GM23338 (cell line): ENCODE measurements around the gene SCRG1. TPM values are rescaled to one million over a fixed set of nuclear protein-coding genes. Genes with fewer than 3 reads are reported as not detected.

Experiments
- ATAC-seq: fragments of 200-7000 bp; cut with Tn5 transposase; 3 replicates; pipeline ENCODE4 v1.9.1; 2020
- DNase-seq: peaks from one replicate; pipeline ENCODE4 v3.0.0-alpha.2; 2015; ENCODE audit warnings: low spot score
- H2AFZ ChIP-seq: fragments of 200-600 bp; sonication (generic); 2 replicates; pipeline ENCODE4 v1.8.0; 2016; ENCODE audit warnings: antibody characterized with exemption, mild to moderate bottlenecking, moderate library complexity
- H3F3A ChIP-seq: fragments of 200-600 bp; sonication (generic); replicated peaks from 2 replicates; pipeline ENCODE4 v1.8.0; 2017; ENCODE audit warnings: antibody characterized with exemption, mixed run types, low read depth
- H3K27ac ChIP-seq: fragments of 200-600 bp; sonication (generic); 2 replicates; pipeline ENCODE4 v1.6.1; 2016; ENCODE audit warnings: low read depth
- H3K27me3 ChIP-seq: fragments of 200-600 bp; sonication (generic); 2 replicates; pipeline ENCODE4 v1.8.0; 2016; ENCODE audit warnings: mild to moderate bottlenecking, mixed run types, moderate library complexity; ENCODE audit not compliant: insufficient read depth
- H3K36me3 ChIP-seq: fragments of 200-600 bp; sonication (generic); 2 replicates; pipeline ENCODE4 v1.8.0; 2016; ENCODE audit warnings: mild to moderate bottlenecking; ENCODE audit not compliant: insufficient read depth
- H3K4me1 ChIP-seq: fragments of 200-600 bp; sonication (generic); 2 replicates; pipeline ENCODE4 v1.8.0; 2016; ENCODE audit warnings: mild to moderate bottlenecking, moderate library complexity; ENCODE audit not compliant: insufficient read depth
- H3K4me2 ChIP-seq: fragments of 200-600 bp; sonication (generic); 2 replicates; pipeline ENCODE4 v1.7.1; 2017; ENCODE audit warnings: mixed run types
- H3K4me3 ChIP-seq: fragments of 200-600 bp; sonication (generic); 2 replicates; pipeline ENCODE4 v1.6.1; 2016; ENCODE audit warnings: mixed run types
- H3K79me2 ChIP-seq: fragments of 200-600 bp; sonication (generic); replicated peaks from 2 replicates; pipeline ENCODE4 v1.8.0; 2017; ENCODE audit warnings: mild to moderate bottlenecking; ENCODE audit not compliant: insufficient read depth
- H3K9me2 ChIP-seq: fragments of 200-600 bp; sonication (generic); 2 replicates; pipeline ENCODE4 v1.8.0; 2017; ENCODE audit not compliant: insufficient read depth
- H4K20me1 ChIP-seq: fragments of 200-600 bp; sonication (generic); replicated peaks from 2 replicates; pipeline ENCODE4 v1.8.0; 2017; ENCODE audit warnings: mild to moderate bottlenecking; ENCODE audit not compliant: insufficient read depth
- H3K27ac Mint-ChIP-seq: 2 replicates; pipeline ENCODE4 v1.8.0; 2020; ENCODE audit warnings: inconsistent platforms, mild to moderate bottlenecking, moderate library complexity, mixed read lengths
- H3K27me3 Mint-ChIP-seq: 3 replicates; pipeline ENCODE4 v1.8.0; 2022; ENCODE audit warnings: low read depth, mild to moderate bottlenecking, moderate library complexity, mixed read lengths, inconsistent platforms; ENCODE audit not compliant: insufficient read depth, poor library complexity
- H3K36me3 Mint-ChIP-seq: 3 replicates; pipeline ENCODE4 v1.8.0; 2021; ENCODE audit warnings: low read depth, mild to moderate bottlenecking, inconsistent platforms, moderate library complexity, mixed read lengths
- H3K4me1 Mint-ChIP-seq: 3 replicates; pipeline ENCODE4 v1.8.0; 2020; ENCODE audit warnings: mild to moderate bottlenecking, inconsistent platforms, mixed read lengths
- H3K4me3 Mint-ChIP-seq: 3 replicates; pipeline ENCODE4 v1.8.0; 2021; ENCODE audit warnings: moderate library complexity, mild to moderate bottlenecking, inconsistent platforms, mixed read lengths
- H3K9me3 Mint-ChIP-seq: 3 replicates; pipeline ENCODE4 v1.8.0; 2020; ENCODE audit warnings: moderate library complexity, mild to moderate bottlenecking, inconsistent platforms, mixed read lengths
- CTCF ChIP-seq, 2 experiments: fragments of 200-600 bp in 1 of 2; sonication (generic) in 1 of 2; conservative IDR thresholded peaks; 2 replicates each; pipeline versions ENCODE4 v1.5.1 to v1.6.1; 2016 to 2017; ENCODE audit warnings: antibody characterized with exemption in 2 of 2, low read depth in 2 of 2, mild to moderate bottlenecking in 2 of 2, moderate library complexity in 1 of 2
- EZH2 ChIP-seq: fragments of 200-600 bp; sonication (generic); IDR thresholded peaks from one replicate; pipeline ENCODE4 v1.8.0; 2017; ENCODE audit warnings: antibody characterized with exemption, mild to moderate bottlenecking, low read depth; ENCODE audit not compliant: unreplicated experiment
- EZH2phosphoT487 ChIP-seq: fragments of 200-600 bp; sonication (generic); IDR thresholded peaks from one replicate; pipeline ENCODE4 v1.8.1; 2018; ENCODE audit warnings: antibody characterized with exemption; ENCODE audit not compliant: unreplicated experiment
- JUNB ChIP-seq: IDR thresholded peaks from one replicate; pipeline ENCODE4 v1.6.1; 2016; ENCODE audit warnings: antibody characterized with exemption; ENCODE audit not compliant: unreplicated experiment
- NANOG ChIP-seq: IDR thresholded peaks from 2 replicates; pipeline ENCODE4 v1.6.1; 2016; ENCODE audit warnings: antibody characterized with exemption, borderline replicate concordance
- REST ChIP-seq: IDR thresholded peaks from one replicate; pipeline ENCODE4 v1.6.1; 2018; ENCODE audit warnings: antibody characterized with exemption; ENCODE audit not compliant: unreplicated experiment
- STAT1 ChIP-seq: IDR thresholded peaks from one replicate; pipeline ENCODE4 v1.6.1; 2016; ENCODE audit warnings: antibody characterized with exemption; ENCODE audit not compliant: unreplicated experiment
- ZNF114 ChIP-seq: fragments of 250-450 bp; sonication (Bioruptor Pico); IDR thresholded peaks from 2 replicates; pipeline ENCODE4 v1.5.0; 2020; ENCODE audit warnings: mild to moderate bottlenecking, moderate library complexity
- ZNF331 ChIP-seq: fragments of 250-450 bp; sonication (Bioruptor Pico); IDR thresholded peaks from 2 replicates; pipeline ENCODE4 v1.5.0; 2020; ENCODE audit warnings: low read depth, mild to moderate bottlenecking, moderate library complexity
- polyA plus RNA-seq: library from polyadenylated mRNA; unstranded; fragments of >200 nt; fragmentation: Nextera tagmentation; extraction: Ambion mirVana; gene quantifications from 2 replicates; pipeline ENCODE4 v1.2.1, GENCODE V29; 2016
- total RNA-seq: library from RNA; depleted of rRNA; stranded (reverse); fragments of >200 nt; shearing (Covaris generic); gene quantifications from 2 replicates; pipeline ENCODE4 v1.2.3, GENCODE V29; 2014
- TF ChIP-seq, protein P1 (sequence below): IDR thresholded peaks from 2 replicates; pipeline ENCODE4 v1.6.1; 2016; ENCODE audit warnings: antibody characterized with exemption

Gene SCRG1
- total and polyA plus RNA-seq, 2 experiments from 2014 or later, result 0.45 TPM; not detected in 1

GRCh38 chr4:173424899-173425805, 26.2 kb upstream of the SCRG1 start:
- peaks cover 3% of the 10 kb centered on the region for H3K27me3 Mint-ChIP-seq
- Histone ChIP-seq H3K27ac (no peak overlapping the region), H3K9me2 (no peaks in the 10 kb centered on the region), H3K4me2 (no peak overlapping the region), H3K4me1 (no peaks in the 10 kb centered on the region), H3K4me3 (no peak overlapping the region), H3F3A (no peaks in the 10 kb centered on the region), H3K79me2 (no peaks in the 10 kb centered on the region), H3K27me3 (no peaks in the 10 kb centered on the region), H2AFZ (no peak overlapping the region), H4K20me1 (no peaks in the 10 kb centered on the region), H3K36me3 (no peaks in the 10 kb centered on the region)
- TF ChIP-seq STAT1 (no peak), ZNF114 (no peak), NANOG (no peak), ZNF331 (CRISPR knock-in tag) (no peak)
- no peak overlapping the region for H3K4me3 Mint-ChIP-seq
- ATAC-seq, result no peak
- no peaks in the 10 kb centered on the region; the same call in 2 of the 3 replicates for H3K4me1 Mint-ChIP-seq
- no peak overlapping the region for H3K27ac Mint-ChIP-seq
- no peaks in the 10 kb centered on the region for H3K36me3 Mint-ChIP-seq
- no peak for DNase-seq
- no peaks in the 10 kb centered on the region; the same call in 2 of the 3 replicates for H3K9me3 Mint-ChIP-seq

DNA sequence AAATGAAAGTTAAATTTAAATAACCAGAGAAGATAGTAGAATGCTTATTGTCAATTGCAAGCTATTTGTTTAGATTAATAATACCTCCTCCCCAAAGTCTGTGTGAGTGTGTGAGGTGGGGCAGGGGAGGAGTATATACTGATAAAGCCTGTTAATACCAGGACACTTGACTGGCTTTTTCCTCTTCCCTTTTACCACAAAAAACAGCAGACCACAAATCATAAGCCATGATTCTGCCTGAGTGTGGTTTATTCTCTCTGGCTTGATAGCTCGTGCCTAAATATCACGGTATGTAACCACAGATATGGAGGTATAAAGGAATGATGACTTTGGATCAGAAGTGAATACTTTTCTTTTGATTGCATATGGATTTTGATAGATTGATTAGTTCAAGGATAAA, 21.9 kb upstream of the SCRG1 start:
- Mint-ChIP-seq H3K36me3 (no peaks in the 10 kb centered on the region), H3K4me1 (no peaks in the 10 kb centered on the region), H3K27me3 (peaks cover 7% of the 10 kb centered on the region), H3K4me3 (no peak overlapping the region), H3K27ac (no peak overlapping the region), H3K9me3 (no peaks in the 10 kb centered on the region; the same call in 2 of the 3 replicates)
- no peaks in the 10 kb centered on the region for H3K9me2 ChIP-seq
- no peak overlapping the region for H3K4me2 ChIP-seq
- no peaks in the 10 kb centered on the region for H3K79me2 ChIP-seq
- no peaks in the 10 kb centered on the region for H3K36me3 ChIP-seq
- no peaks in the 10 kb centered on the region for H3F3A ChIP-seq
- H3K4me3 ChIP-seq, result no peak overlapping the region
- H3K27me3 ChIP-seq, result no peaks in the 10 kb centered on the region
- DNase-seq (no peak), ATAC-seq (no peak)
- no peaks in the 10 kb centered on the region for H3K4me1 ChIP-seq
- no peak overlapping the region for H2AFZ ChIP-seq
- no peak overlapping the region for H3K27ac ChIP-seq
- no peaks in the 10 kb centered on the region for H4K20me1 ChIP-seq
- TF ChIP-seq REST (no peak), CTCF (conservative IDR thresholded peaks at IDR 0.05; ENCODE audit: low read depth in 2 of 2) (no peak), ZNF114 (no peak), JUNB (no peak), EZH2 (no peak), EZH2phosphoT487 (no peak), ZNF331 (CRISPR knock-in tag) (no peak)
- TF ChIP-seq, protein P1, sequence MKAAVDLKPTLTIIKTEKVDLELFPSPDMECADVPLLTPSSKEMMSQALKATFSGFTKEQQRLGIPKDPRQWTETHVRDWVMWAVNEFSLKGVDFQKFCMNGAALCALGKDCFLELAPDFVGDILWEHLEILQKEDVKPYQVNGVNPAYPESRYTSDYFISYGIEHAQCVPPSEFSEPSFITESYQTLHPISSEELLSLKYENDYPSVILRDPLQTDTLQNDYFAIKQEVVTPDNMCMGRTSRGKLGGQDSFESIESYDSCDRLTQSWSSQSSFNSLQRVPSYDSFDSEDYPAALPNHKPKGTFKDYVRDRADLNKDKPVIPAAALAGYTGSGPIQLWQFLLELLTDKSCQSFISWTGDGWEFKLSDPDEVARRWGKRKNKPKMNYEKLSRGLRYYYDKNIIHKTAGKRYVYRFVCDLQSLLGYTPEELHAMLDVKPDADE, result no peak
